ENCODE results near the gene SLC22A7.
A peak's percentile ranks its signal among the peaks of the same experiment; 100 is the strongest.

SLC22A7 gene

GRCh38 chr6:43307451-43308100 lies 9.5 kb downstream of the SLC22A7 start:
- Histone ChIP-seq H3K27ac (ENCODE audit: low read depth, low read length) (no peak overlapping the region), H4K12ac (ENCODE audit: low read depth, low read length) (no peak overlapping the region), H3K4me2 (ENCODE audit: low read length) (no peak overlapping the region), H2BK5ac (ENCODE audit: low read depth, low read length, poor library complexity) (no peak overlapping the region), H2BK120ac (ENCODE audit: insufficient read depth, low read length, poor library complexity) (no peak overlapping the region), H2AFZ (ENCODE audit: insufficient read depth, low read length, poor library complexity) (no peak overlapping the region), H3K36me3 (ENCODE audit: control insufficient read depth in 1 of 2, insufficient read depth in 2 of 2, low read length in 2 of 2) (no peaks in the 10 kb centered on the region), H4K8ac (ENCODE audit: low read depth, low read length) (no peak overlapping the region), H3K79me2 (ENCODE audit: control insufficient read depth, insufficient read depth, low read length, poor library complexity) (no peaks in the 10 kb centered on the region), H3K9me3 (ENCODE audit: insufficient read depth, low read depth, low read length) (no peaks in the 10 kb centered on the region), H3K4ac (ENCODE audit: low read depth, low read length) (no peak overlapping the region), H3K9ac (ENCODE audit: low read length) (no peak overlapping the region), H2AK5ac (ENCODE audit: low read length) (no peak overlapping the region), H3K23ac (ENCODE audit: low read length) (no peak overlapping the region), H3K4me1 (ENCODE audit: control insufficient read depth in 1 of 2, insufficient read depth in 2 of 2, low read length in 2 of 2) (peaks cover 0 to 4% of the 10 kb centered on the region in 2 experiments), H3K79me1 (ENCODE audit: low read length) (no peaks in the 10 kb centered on the region), H2BK12ac (ENCODE audit: low read length) (no peak overlapping the region), H3K4me3 (ENCODE audit: low read depth, low read length) (no peak overlapping the region), H3K27me3 (ENCODE audit: insufficient read depth, low read length) (no peaks in the 10 kb centered on the region), H4K91ac (ENCODE audit: low read depth, low read length) (no peak overlapping the region), H3K14ac (ENCODE audit: low read length) (no peak overlapping the region), H3K18ac (ENCODE audit: low read length) (no peak overlapping the region)
- DNase-seq: no peak
- WGBS (ENCODE audit: extremely low coverage, insufficient coverage, insufficient read length): no CpG with 5 or more reads among the region's 5 CpGs

- Histone ChIP-seq H3K14ac (ENCODE audit: low read length) (no peak within 1 kb of the TSS), H3K4me3 (ENCODE audit: low read depth, low read length) (no peak within 1 kb of the TSS), H2AFZ (ENCODE audit: insufficient read depth, low read length, poor library complexity) (no peak within 1 kb of the TSS), H4K12ac (ENCODE audit: low read depth, low read length) (no peak within 1 kb of the TSS), H2BK5ac (ENCODE audit: low read depth, low read length, poor library complexity) (no peak within 1 kb of the TSS), H3K4ac (ENCODE audit: low read depth, low read length) (no peak within 1 kb of the TSS), H3K36me3 (ENCODE audit: control insufficient read depth in 1 of 2, insufficient read depth in 2 of 2, low read length in 2 of 2) (no peaks in the 10 kb centered on the region), H4K91ac (ENCODE audit: low read depth, low read length) (no peak within 1 kb of the TSS), H4K8ac (ENCODE audit: low read depth, low read length) (no peak within 1 kb of the TSS), H3K79me2 (ENCODE audit: control insufficient read depth, insufficient read depth, low read length, poor library complexity) (no peaks in the 10 kb centered on the region), H2BK120ac (ENCODE audit: insufficient read depth, low read length, poor library complexity) (no peak within 1 kb of the TSS), H3K23ac (ENCODE audit: low read length) (no peak within 1 kb of the TSS), H2AK5ac (ENCODE audit: low read length) (no peak within 1 kb of the TSS), H3K4me1 (ENCODE audit: control insufficient read depth in 1 of 2, insufficient read depth in 2 of 2, low read length in 2 of 2) (peaks cover 0 to 4% of the 10 kb centered on the region in 2 experiments), H3K9me3 (ENCODE audit: insufficient read depth, low read depth, low read length) (no peaks in the 10 kb centered on the region), H3K27ac (ENCODE audit: low read depth, low read length) (no peak within 1 kb of the TSS), H2BK12ac (ENCODE audit: low read length) (no peak within 1 kb of the TSS), H3K9ac (ENCODE audit: low read length) (no peak within 1 kb of the TSS), H3K18ac (ENCODE audit: low read length) (no peak within 1 kb of the TSS), H3K4me2 (ENCODE audit: low read length) (peak within 1 kb of the TSS; percentile 62), H3K27me3 (ENCODE audit: insufficient read depth, low read length) (no peaks in the 10 kb centered on the region), H3K79me1 (ENCODE audit: low read length) (no peaks in the 10 kb centered on the region)
- WGBS (ENCODE audit: extremely low coverage, insufficient coverage, insufficient read length): no CpG with 5 or more reads among the region's 39 CpGs
- DNase-seq: peak in 1 of 2 donors; percentile 14
Measured at GRCh38 chr6:43308101-43308989, 10.3 kb downstream of the SLC22A7 start, which contains the start of gene CRIP3. TSS of gene CRIP3 (minus strand) at chr6:43308826. CDS start at chr6:43308792, 34 bp downstream.

GRCh38 chr6:43308990-43309477 lies 11.0 kb downstream of the SLC22A7 start:
- Histone ChIP-seq H3K14ac (ENCODE audit: low read length) (no peak overlapping the region), H2AK5ac (ENCODE audit: low read length) (no peak overlapping the region), H3K18ac (ENCODE audit: low read length) (no peak overlapping the region), H3K27ac (ENCODE audit: low read depth, low read length) (no peak overlapping the region), H3K79me1 (ENCODE audit: low read length) (no peaks in the 10 kb centered on the region), H3K4me2 (ENCODE audit: low read length) (peak overlapping the region; percentile 62), H3K27me3 (ENCODE audit: insufficient read depth, low read length) (no peaks in the 10 kb centered on the region), H4K8ac (ENCODE audit: low read depth, low read length) (no peak overlapping the region), H2BK12ac (ENCODE audit: low read length) (no peak overlapping the region), H3K9ac (ENCODE audit: low read length) (no peak overlapping the region), H3K36me3 (ENCODE audit: control insufficient read depth in 1 of 2, insufficient read depth in 2 of 2, low read length in 2 of 2) (no peaks in the 10 kb centered on the region), H2BK120ac (ENCODE audit: insufficient read depth, low read length, poor library complexity) (no peak overlapping the region), H2BK5ac (ENCODE audit: low read depth, low read length, poor library complexity) (no peak overlapping the region), H4K91ac (ENCODE audit: low read depth, low read length) (no peak overlapping the region), H2AFZ (ENCODE audit: insufficient read depth, low read length, poor library complexity) (no peak overlapping the region), H3K4ac (ENCODE audit: low read depth, low read length) (no peak overlapping the region), H3K4me3 (ENCODE audit: low read depth, low read length) (no peak overlapping the region), H3K79me2 (ENCODE audit: control insufficient read depth, insufficient read depth, low read length, poor library complexity) (no peaks in the 10 kb centered on the region), H3K4me1 (ENCODE audit: control insufficient read depth in 1 of 2, insufficient read depth in 2 of 2, low read length in 2 of 2) (peaks cover 0 to 4% of the 10 kb centered on the region in 2 experiments), H3K9me3 (ENCODE audit: insufficient read depth, low read depth, low read length) (no peaks in the 10 kb centered on the region), H4K12ac (ENCODE audit: low read depth, low read length) (no peak overlapping the region), H3K23ac (ENCODE audit: low read length) (no peak overlapping the region)
- no CpG with 5 or more reads among the region's 9 CpGs for WGBS (ENCODE audit: extremely low coverage, insufficient coverage, insufficient read length)
- no peak for DNase-seq

- Histone ChIP-seq H2BK12ac (ENCODE audit: low read length) (no peak overlapping the region), H4K8ac (ENCODE audit: low read depth, low read length) (no peak overlapping the region), H3K23ac (ENCODE audit: low read length) (no peak overlapping the region), H3K27ac (ENCODE audit: low read depth, low read length) (no peak overlapping the region), H3K9ac (ENCODE audit: low read length) (no peak overlapping the region), H4K91ac (ENCODE audit: low read depth, low read length) (no peak overlapping the region), H3K18ac (ENCODE audit: low read length) (no peak overlapping the region), H3K4me1 (ENCODE audit: control insufficient read depth in 1 of 2, insufficient read depth in 2 of 2, low read length in 2 of 2) (peaks cover 0 to 4% of the 10 kb centered on the region in 2 experiments), H4K12ac (ENCODE audit: low read depth, low read length) (no peak overlapping the region), H3K4me2 (ENCODE audit: low read length) (no peak overlapping the region), H3K79me1 (ENCODE audit: low read length) (no peaks in the 10 kb centered on the region), H3K14ac (ENCODE audit: low read length) (no peak overlapping the region), H2BK120ac (ENCODE audit: insufficient read depth, low read length, poor library complexity) (no peak overlapping the region), H2AFZ (ENCODE audit: insufficient read depth, low read length, poor library complexity) (no peak overlapping the region), H2AK5ac (ENCODE audit: low read length) (no peak overlapping the region), H3K79me2 (ENCODE audit: control insufficient read depth, insufficient read depth, low read length, poor library complexity) (no peaks in the 10 kb centered on the region), H3K4me3 (ENCODE audit: low read depth, low read length) (no peak overlapping the region), H3K9me3 (ENCODE audit: insufficient read depth, low read depth, low read length) (no peaks in the 10 kb centered on the region), H2BK5ac (ENCODE audit: low read depth, low read length, poor library complexity) (no peak overlapping the region), H3K27me3 (ENCODE audit: insufficient read depth, low read length) (no peaks in the 10 kb centered on the region), H3K4ac (ENCODE audit: low read depth, low read length) (no peak overlapping the region), H3K36me3 (ENCODE audit: control insufficient read depth in 1 of 2, insufficient read depth in 2 of 2, low read length in 2 of 2) (no peaks in the 10 kb centered on the region)
- no peak for DNase-seq
- no CpG with 5 or more reads among the region's 2 CpGs for WGBS (ENCODE audit: extremely low coverage, insufficient coverage, insufficient read length)
Measured at GRCh38 chr6:43310134-43310533, 12.1 kb downstream of the SLC22A7 start.

All from trophoblast cell (in vitro differentiated cells and primary cell).